GM23248 (cell line): ENCODE measurements around the gene USP6NL. TPM values are rescaled to one million over a fixed set of nuclear protein-coding genes. Genes with fewer than 3 reads are reported as not detected.

Experiments used
- DNase-seq: peaks from one replicate; pipeline ENCODE4 v3.0.0-alpha.2; 2015
- H2AFZ ChIP-seq: fragments of 200-600 bp; sonication (generic); 2 replicates; pipeline ENCODE4 v1.6.1; 2016; ENCODE audit warnings: antibody characterized with exemption
- H3F3A ChIP-seq: fragments of 200-600 bp; sonication (generic); 2 replicates; pipeline ENCODE4 v1.6.1; 2016; ENCODE audit warnings: mild to moderate bottlenecking, antibody characterized with exemption, mixed run types; ENCODE audit not compliant: insufficient read depth
- H3K27ac ChIP-seq: fragments of 200-600 bp; sonication (generic); 2 replicates; pipeline ENCODE4 v1.5.1; 2016; ENCODE audit warnings: mild to moderate bottlenecking
- H3K27me3 ChIP-seq: fragments of 200-600 bp; sonication (generic); replicated peaks from 2 replicates; pipeline ENCODE4 v1.6.1; 2016; ENCODE audit warnings: mild to moderate bottlenecking; ENCODE audit not compliant: insufficient read depth
- H3K36me3 ChIP-seq: fragments of 200-600 bp; sonication (generic); 2 replicates; pipeline ENCODE4 v1.6.1; 2016; ENCODE audit warnings: low read depth, mild to moderate bottlenecking
- H3K4me1 ChIP-seq: fragments of 200-600 bp; sonication (generic); 2 replicates; pipeline ENCODE4 v1.6.1; 2016; ENCODE audit warnings: mild to moderate bottlenecking; ENCODE audit not compliant: insufficient read depth
- H3K4me2 ChIP-seq: fragments of 200-600 bp; sonication (generic); one replicate; pipeline ENCODE4 v1.6.1; 2016; ENCODE audit warnings: mild to moderate bottlenecking; ENCODE audit not compliant: unreplicated experiment
- H3K4me3 ChIP-seq: fragments of 200-600 bp; sonication (generic); 2 replicates; pipeline ENCODE4 v1.5.1; 2016; ENCODE audit warnings: mild to moderate bottlenecking
- H3K79me2 ChIP-seq: fragments of 200-600 bp; sonication (generic); 2 replicates; pipeline ENCODE4 v1.6.1; 2016; ENCODE audit warnings: mild to moderate bottlenecking; ENCODE audit not compliant: insufficient read depth
- H3K9ac ChIP-seq: fragments of 200-600 bp; sonication (generic); 2 replicates; pipeline ENCODE4 v1.6.1; 2016; ENCODE audit warnings: mild to moderate bottlenecking
- H3K9me2 ChIP-seq: fragments of 200-600 bp; sonication (generic); 2 replicates; pipeline ENCODE4 v1.6.1; 2016; ENCODE audit warnings: mixed run types, mild to moderate bottlenecking, moderate library complexity; ENCODE audit not compliant: insufficient read depth
- H3K9me3 ChIP-seq: fragments of 200-600 bp; sonication (generic); one replicate; pipeline ENCODE4 v1.6.1; 2017; ENCODE audit warnings: low read depth
- H4K20me1 ChIP-seq: fragments of 200-600 bp; sonication (generic); 2 replicates; pipeline ENCODE4 v1.6.0; 2016; ENCODE audit not compliant: insufficient read depth
- EZH2 ChIP-seq: fragments of 200-600 bp; sonication (generic); IDR thresholded peaks from 2 replicates; pipeline ENCODE4 v1.6.1; 2018; ENCODE audit warnings: antibody characterized with exemption, mild to moderate bottlenecking; ENCODE audit not compliant: insufficient read depth, poor library complexity, severe bottlenecking
- EZH2phosphoT487 ChIP-seq: fragments of 200-600 bp; sonication (generic); IDR thresholded peaks from 2 replicates; pipeline ENCODE4 v1.6.1; 2018; ENCODE audit warnings: antibody characterized with exemption, moderate library complexity, mild to moderate bottlenecking, low read depth; ENCODE audit not compliant: insufficient read depth
- WGBS, 2 experiments: methylation state at CpG; one replicate each; pipeline ENCODE4 v1.1.6; 2015 to 2017; ENCODE audit warnings: low lambda C conversion rate in 2 of 2, low coverage in 1 of 2; ENCODE audit errors: missing lambda C conversion rate in 2 of 2; 5-methylcytosine and 5-hydroxymethylcytosine counted together
- in situ Hi-C: fragments of 300-500 bp; cut with MboI; formaldehyde crosslinking; loops from 2 replicates; pipeline ENCODE4 v1.15.0; 2020
- polyA plus RNA-seq: library from polyadenylated mRNA; unstranded; fragments of >200 nt; fragmentation: Nextera tagmentation; extraction: Ambion mirVana; gene quantifications from 2 replicates; pipeline ENCODE4 v1.2.1, GENCODE V29; 2016
- total RNA-seq: library from RNA; depleted of rRNA; stranded (reverse); fragments of >200 nt; shearing (Covaris generic); gene quantifications from 2 replicates; pipeline ENCODE4 v1.2.3, GENCODE V29; 2014

Gene USP6NL
- total and polyA plus RNA-seq, 2 experiments from 2014 or later = 4.4 to 9.2 TPM

DNA sequence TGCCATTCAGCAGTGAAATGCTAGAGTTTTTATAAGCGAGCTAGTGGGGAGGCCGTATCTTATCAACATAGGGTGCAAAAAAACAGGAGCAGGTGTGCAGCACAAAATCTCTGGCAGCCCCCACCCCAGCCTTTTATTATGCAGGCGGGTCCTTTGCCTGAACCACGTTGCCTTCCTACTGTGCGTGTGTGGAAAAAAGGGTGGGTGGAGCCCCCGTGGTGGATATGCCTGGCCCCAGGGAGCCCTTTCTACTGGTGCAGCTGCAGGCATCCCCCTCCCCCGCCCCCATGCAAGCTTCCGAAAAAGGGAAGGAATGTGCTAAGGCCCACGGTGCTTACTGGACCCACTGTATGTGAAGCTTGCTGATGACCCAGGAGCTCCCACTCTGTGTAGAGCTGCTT is 175.9 kb downstream of the USP6NL start:
- Histone ChIP-seq H3K4me1 (no peaks in the 10 kb centered on the region), H3F3A (no peaks in the 10 kb centered on the region), H3K27ac (no peak overlapping the region), H4K20me1 (no peaks in the 10 kb centered on the region), H3K4me3 (no peak overlapping the region), H3K9me2 (no peaks in the 10 kb centered on the region), H3K27me3 (no peaks in the 10 kb centered on the region), H3K4me2 (no peak overlapping the region), H3K36me3 (no peaks in the 10 kb centered on the region), H3K9ac (no peak overlapping the region), H3K79me2 (no peaks in the 10 kb centered on the region), H3K9me3 (no peaks in the 10 kb centered on the region), H2AFZ (no peak overlapping the region)
- WGBS, 2 experiments = 62 to 68% methylated on average over 6 to 9 of the region's 9 CpGs
- in situ Hi-C loops = no loop called here
- no peak for DNase-seq
- TF ChIP-seq EZH2phosphoT487 = no peak
- TF ChIP-seq EZH2 = no peak

GRCh38 chr10:11434324-11434723 is 177.1 kb downstream of the USP6NL start:
- DNase-seq = no peak
- Histone ChIP-seq H3K27ac (no peak overlapping the region), H3K9me3 (no peaks in the 10 kb centered on the region), H3K27me3 (no peaks in the 10 kb centered on the region), H2AFZ (no peak overlapping the region), H3K79me2 (no peaks in the 10 kb centered on the region), H3K36me3 (no peaks in the 10 kb centered on the region), H3K4me1 (no peaks in the 10 kb centered on the region), H3K4me2 (no peak overlapping the region), H3K9me2 (no peaks in the 10 kb centered on the region), H3K9ac (no peak overlapping the region), H4K20me1 (no peaks in the 10 kb centered on the region), H3F3A (no peaks in the 10 kb centered on the region), H3K4me3 (no peak overlapping the region)
- TF ChIP-seq EZH2 (no peak), EZH2phosphoT487 (no peak)
- WGBS, 2 experiments = 9 to 18% methylated on average over 2 of the region's 2 CpGs
- in situ Hi-C loops = no loop called here

- no peaks in the 10 kb centered on the region for H3K9me2 ChIP-seq
- H3K27me3 ChIP-seq = no peaks in the 10 kb centered on the region
- no peak for DNase-seq
- H3K27ac ChIP-seq = no peak overlapping the region
- H3K4me3 ChIP-seq = no peak overlapping the region
- H3K4me1 ChIP-seq = no peaks in the 10 kb centered on the region
- H3K9me3 ChIP-seq = no peaks in the 10 kb centered on the region
- no peaks in the 10 kb centered on the region for H3K79me2 ChIP-seq
- no peak overlapping the region for H2AFZ ChIP-seq
- H4K20me1 ChIP-seq = no peaks in the 10 kb centered on the region
- no peak for TF ChIP-seq EZH2phosphoT487
- TF ChIP-seq EZH2 = no peak
- H3K9ac ChIP-seq = no peak overlapping the region
- no peak overlapping the region for H3K4me2 ChIP-seq
- WGBS, 2 experiments = 46 to 61% methylated on average over 11 of the region's 11 CpGs
- H3F3A ChIP-seq = no peaks in the 10 kb centered on the region
- no peaks in the 10 kb centered on the region for H3K36me3 ChIP-seq
- in situ Hi-C loops = no loop called here
Measured at GRCh38 chr10:11433657-11434056, 177.8 kb downstream of the USP6NL start.

DNA sequence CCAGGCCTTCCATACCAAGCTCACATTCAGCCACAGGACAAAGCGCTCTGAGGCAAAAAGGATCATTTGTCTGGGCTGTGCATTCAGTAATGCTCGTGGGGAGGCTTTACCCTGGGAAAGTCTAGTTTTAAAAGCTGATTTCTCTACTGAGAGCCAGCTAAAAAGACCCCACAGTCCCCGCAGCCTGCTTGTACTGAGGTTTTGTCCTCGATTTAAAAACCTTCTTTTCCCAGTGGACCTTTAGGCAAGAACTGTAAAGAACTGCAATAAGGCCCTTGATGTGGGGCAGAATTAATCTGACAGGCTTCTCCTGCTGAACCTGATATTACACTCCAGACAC is 180.3 kb downstream of the USP6NL start:
- no peaks in the 10 kb centered on the region for H3K36me3 ChIP-seq
- H3K79me2 ChIP-seq = no peaks in the 10 kb centered on the region
- in situ Hi-C loops = no loop called here
- H3K9me2 ChIP-seq = no peaks in the 10 kb centered on the region
- H4K20me1 ChIP-seq = no peaks in the 10 kb centered on the region
- H3K27me3 ChIP-seq = no peaks in the 10 kb centered on the region
- no peak overlapping the region for H2AFZ ChIP-seq
- no peaks in the 10 kb centered on the region for H3F3A ChIP-seq
- WGBS, 2 experiments = 25 to 30% methylated on average over 4 of the region's 4 CpGs
- no peak overlapping the region for H3K9ac ChIP-seq
- TF ChIP-seq EZH2phosphoT487 = no peak
- no peak for TF ChIP-seq EZH2
- H3K9me3 ChIP-seq = no peaks in the 10 kb centered on the region
- no peak overlapping the region for H3K4me2 ChIP-seq
- no peak overlapping the region for H3K27ac ChIP-seq
- DNase-seq = no peak
- H3K4me3 ChIP-seq = no peak overlapping the region
- H3K4me1 ChIP-seq = no peaks in the 10 kb centered on the region

DNA sequence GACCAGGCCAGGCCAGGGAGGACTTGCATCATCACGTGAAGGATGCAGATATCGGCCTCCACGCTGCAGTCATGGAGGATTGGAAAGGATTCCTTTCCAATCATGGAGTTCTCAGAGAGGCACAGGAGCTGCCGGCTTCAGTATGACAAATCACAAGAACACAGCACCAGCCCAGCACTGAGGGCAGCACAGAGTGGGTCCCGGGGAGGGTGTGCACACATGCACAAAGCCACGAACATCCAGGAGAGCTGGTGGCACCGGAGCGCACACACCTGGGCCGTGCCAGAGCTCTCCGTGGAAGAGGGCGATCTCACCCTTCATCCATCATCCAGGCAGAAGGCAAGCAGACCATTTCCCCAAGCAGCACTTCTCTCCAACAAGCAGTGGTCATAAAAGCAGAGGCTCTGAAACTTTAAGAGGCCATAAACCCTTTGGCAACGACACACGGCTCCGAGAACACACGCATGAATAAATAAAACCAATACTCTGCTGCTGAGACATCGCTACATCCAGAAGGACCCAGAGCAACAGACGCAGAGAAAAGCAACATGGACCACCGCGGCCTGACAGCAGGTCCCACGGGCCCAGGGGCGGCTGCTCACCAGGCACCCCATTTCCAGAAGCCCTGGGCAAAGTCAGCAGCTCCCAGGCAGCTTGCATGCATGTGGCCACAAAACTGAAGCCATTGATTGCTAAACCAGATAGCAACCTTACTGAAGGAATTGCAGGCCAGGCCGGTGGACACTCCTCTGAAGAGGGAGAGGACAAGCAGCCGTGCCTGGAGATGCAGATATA is 180.8 kb downstream of the USP6NL start:
- in situ Hi-C loops = no loop called here
- no peaks in the 10 kb centered on the region for H3K79me2 ChIP-seq
- H3K4me2 ChIP-seq = no peak overlapping the region
- no peaks in the 10 kb centered on the region for H3K36me3 ChIP-seq
- H3K9ac ChIP-seq = no peak overlapping the region
- H3F3A ChIP-seq = no peaks in the 10 kb centered on the region
- no peak overlapping the region for H3K27ac ChIP-seq
- no peaks in the 10 kb centered on the region for H3K9me2 ChIP-seq
- H3K9me3 ChIP-seq = no peaks in the 10 kb centered on the region
- H2AFZ ChIP-seq = no peak overlapping the region
- no peaks in the 10 kb centered on the region for H3K27me3 ChIP-seq
- H3K4me1 ChIP-seq = no peaks in the 10 kb centered on the region
- no peak for DNase-seq
- no peak overlapping the region for H3K4me3 ChIP-seq
- TF ChIP-seq EZH2phosphoT487 = no peak
- TF ChIP-seq EZH2 = no peak
- H4K20me1 ChIP-seq = no peaks in the 10 kb centered on the region
- WGBS, 2 experiments = 43 to 52% methylated on average over 22 to 23 of the region's 23 CpGs
